GM18517 (cell line): ENCODE measurements around the gene ZG16.

ENCODE experiments used
- ATAC-seq: cut with Tn5 transposase; IDR thresholded peaks from one replicate; pipeline ENCODE4 v1.9.1; 2021; ENCODE audit warnings: mild to moderate bottlenecking, moderate library complexity; ENCODE audit not compliant: unreplicated experiment

Gene ZG16

GRCh38 chr16:29820271-29820701 lies 42.2 kb downstream of the ZG16 start, which contains the start of gene MVP:
Gene MVP (plus strand): TSS chr16:29820462. CDS start chr16:29830550, 10,088 bp downstream.
- no peak for ATAC-seq

DNA sequence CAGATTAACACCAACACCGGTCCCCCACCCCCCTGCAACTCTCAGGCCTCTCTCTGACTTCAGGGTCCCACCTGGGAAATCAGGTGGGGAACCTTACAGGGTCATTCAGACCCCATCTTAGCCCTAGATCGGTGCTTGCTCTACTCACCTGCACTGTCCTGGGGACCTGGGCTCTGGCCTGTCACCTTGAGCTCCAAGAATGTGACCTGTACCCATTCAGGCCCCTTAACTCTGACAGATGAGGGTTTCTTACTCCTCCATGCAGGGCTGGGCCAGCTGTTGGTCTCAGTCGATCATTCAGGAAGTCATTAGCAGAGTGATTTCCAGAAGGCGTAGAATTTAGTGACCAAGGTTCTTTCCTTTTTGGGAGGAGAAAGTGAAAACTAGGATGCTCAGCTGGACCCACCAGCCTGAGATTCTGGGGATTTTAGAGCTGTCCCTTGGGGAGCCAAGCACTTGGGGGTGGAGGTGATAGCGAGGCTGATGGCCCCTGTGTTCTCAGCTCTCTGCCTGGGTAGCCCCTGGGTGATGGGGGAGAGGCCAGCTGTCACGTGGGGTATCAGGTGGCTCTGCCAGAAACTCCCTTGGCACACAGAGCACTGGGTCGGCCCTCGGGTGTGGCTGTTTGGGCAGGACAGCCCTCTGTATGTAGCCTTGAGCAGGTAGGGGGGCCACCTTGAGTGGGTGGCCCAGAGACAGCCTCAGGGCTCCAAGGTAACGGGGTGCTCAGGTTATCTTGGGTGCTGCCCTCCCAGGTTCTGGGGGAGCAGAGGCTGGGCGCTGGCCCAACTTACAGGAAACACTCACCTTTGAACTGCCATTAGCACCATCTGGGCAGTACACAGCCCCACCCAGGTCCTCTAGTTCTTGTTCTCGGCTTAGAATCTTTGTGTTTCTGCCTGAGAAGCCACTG lies 42.9 kb downstream of the ZG16 start:
- ATAC-seq = no peak

DNA sequence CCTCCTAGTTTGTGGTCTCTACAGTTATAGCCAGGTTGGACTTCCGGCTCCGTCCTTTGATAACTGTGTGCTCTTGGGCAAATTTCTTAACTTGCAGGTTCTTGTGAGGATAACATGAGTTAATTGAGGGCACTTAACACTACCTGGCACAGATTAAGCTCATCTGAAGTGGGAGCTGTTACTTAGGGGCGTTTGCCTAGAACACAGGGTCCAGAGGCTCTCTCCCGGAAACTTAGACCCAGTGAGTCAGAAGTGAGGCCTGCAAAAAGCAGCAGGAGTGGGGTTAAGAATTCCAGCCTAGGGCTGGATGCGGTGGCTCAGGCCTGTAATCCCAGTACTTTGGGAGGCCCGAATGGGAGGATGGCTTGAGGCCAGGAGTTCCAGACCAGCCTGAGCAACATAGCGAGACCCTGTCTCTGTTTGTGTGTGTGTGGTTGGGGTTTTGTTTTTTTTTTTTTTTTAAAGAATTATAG lies 43.6 kb downstream of the ZG16 start:
- ATAC-seq = no peak

DNA sequence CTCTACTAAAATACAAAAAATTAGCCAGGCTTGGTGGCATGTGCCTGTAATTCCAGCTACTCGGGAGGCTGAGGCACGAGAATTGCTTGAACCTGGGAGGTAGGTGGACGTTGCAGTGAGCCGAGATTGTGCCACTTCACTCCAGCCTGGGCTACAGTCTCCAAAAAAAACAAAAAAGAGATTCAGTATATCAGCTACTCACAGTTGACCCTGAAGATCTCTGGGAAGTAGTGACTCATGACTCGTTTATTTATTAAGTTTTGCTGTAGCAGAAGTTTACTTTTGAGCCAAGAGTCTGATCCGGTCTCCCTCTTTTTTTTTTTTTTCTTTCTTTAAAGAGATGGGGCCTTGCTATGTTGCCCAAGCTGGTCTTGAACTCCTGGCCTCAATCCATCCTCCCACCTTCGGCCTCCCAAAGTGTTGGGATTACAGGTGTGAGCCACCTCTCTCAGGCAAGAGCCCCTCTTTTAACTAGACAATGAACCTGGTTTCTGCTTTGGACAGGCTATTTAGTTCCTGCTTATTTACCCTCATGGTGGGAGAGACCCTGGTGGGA lies 46.6 kb downstream of the ZG16 start:
- no peak for ATAC-seq

DNA sequence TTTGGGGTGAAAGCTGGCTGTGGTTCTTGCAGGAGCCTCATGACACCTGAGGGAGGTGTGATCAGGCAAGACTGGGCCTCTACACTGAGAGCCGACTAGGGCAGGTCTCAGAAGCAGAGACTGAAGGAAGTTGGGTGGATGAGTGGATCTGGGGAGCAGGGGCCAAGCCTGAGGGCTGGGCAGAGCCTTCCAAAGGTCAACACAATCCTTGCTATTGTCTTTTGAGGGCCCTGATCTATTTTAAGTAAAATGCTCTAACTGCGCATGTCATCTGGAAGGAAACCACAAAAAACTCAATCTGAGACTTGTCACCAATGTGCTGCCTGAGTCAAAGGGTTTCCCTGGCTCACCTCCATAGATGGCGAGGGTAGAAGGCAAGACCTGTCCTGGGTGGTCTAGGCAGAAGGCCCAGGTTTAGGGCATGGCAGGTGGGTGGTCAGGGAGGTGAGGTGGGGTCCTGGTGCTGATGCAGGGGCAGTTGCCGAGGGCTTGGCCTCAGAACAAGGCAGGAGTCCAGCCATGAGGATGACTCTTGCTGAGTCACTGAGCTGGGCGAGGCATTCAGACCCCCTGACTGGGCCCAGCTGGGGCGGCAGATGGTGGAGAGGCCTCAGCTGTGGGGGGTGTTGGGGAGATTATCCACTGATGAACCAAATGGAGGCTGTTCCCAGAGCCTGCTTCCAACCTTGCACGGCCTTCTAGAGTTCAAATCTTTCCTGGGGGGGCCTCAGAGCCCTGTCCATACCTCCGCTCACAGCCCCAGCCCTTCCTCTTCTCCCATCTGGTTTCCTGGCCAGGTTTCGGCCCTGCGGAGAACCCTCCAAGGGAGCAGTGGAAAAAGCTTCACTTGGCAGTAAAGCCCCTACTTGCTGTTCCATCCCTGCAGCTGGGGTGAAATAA lies 47.3 kb downstream of the ZG16 start:
- no peak for ATAC-seq

- no peak for ATAC-seq
Observed at GRCh38 chr16:29826342-29826695, 48.3 kb downstream of the ZG16 start.

GRCh38 chr16:29830774-29831173 lies 52.7 kb downstream of the ZG16 start:
- no peak for ATAC-seq

DNA sequence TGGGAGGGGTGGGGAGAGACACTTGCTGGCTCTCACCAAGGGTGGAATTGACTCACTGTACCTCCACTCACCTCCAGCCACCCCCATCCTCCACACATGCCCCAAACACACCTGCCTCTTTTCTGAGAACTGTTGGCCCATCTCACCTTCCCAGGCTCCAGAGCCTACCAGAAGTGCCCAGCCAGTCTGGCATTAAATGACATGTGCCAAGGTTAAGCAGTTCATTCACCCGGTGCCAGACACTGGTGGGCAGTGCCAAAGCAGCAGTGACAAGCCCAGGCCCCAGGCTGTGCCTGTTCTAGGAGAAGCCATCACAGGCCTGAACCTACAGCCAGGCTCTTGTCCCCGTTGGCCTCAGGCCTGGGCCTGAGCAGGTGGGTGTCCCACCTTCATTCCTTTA lies 53.4 kb downstream of the ZG16 start:
- ATAC-seq = no peak
